Heart right ventricle (tissue), 16 donors: ENCODE results near the gene PTH2. TPM values are rescaled to one million over a fixed set of nuclear protein-coding genes. Genes with fewer than 3 reads are reported as not detected.

Source experiments
- ATAC-seq, 8 donors: fragments of 200-7000 bp; cut with Tn5 transposase; one replicate each; pipeline ENCODE4 v1.9.1; 2020; ENCODE audit warnings: mild to moderate bottlenecking in 8 of 8, moderate library complexity in 8 of 8, moderate number of reproducible peaks in 1 of 8
- DNase-seq, 2 donors: peaks; one replicate each; pipeline ENCODE4 v3.0.0-alpha.2; 2020
- H3K27ac ChIP-seq, 10 donors: fragments of 200-600 bp; sonication (generic) in 2 of 10; one replicate each; pipeline versions ENCODE4 v1.5.0 to v1.8.0; 2020 to 2022; ENCODE audit warnings: mild to moderate bottlenecking in 3 of 10
- H3K27me3 ChIP-seq, 7 donors: fragments of 200-600 bp; one replicate each; pipeline ENCODE4 v1.8.0; 2021 to 2022; ENCODE audit warnings: mild to moderate bottlenecking in 2 of 7
- H3K36me3 ChIP-seq, 9 donors: fragments of 200-600 bp; sonication (generic) in 1 of 9; one replicate each; pipeline versions ENCODE4 v1.5.0 to v1.8.0; 2020 to 2022; ENCODE audit warnings: mild to moderate bottlenecking in 2 of 9
- H3K4me1 ChIP-seq, 9 donors: fragments of 200-600 bp; sonication (generic) in 1 of 9; one replicate each; pipeline versions ENCODE4 v1.5.0 to v1.8.0; 2020 to 2022; ENCODE audit warnings: mild to moderate bottlenecking in 4 of 9
- H3K4me3 ChIP-seq, 10 donors: fragments of 200-600 bp; sonication (generic) in 2 of 10; one replicate each; pipeline versions ENCODE4 v1.5.0 to v1.8.0; 2020 to 2022; ENCODE audit warnings: mild to moderate bottlenecking in 7 of 10, moderate library complexity in 2 of 10
- H3K9me3 ChIP-seq, 11 donors: fragments of 200-600 bp in 10 of 11; sonication (generic) in 2 of 11; one replicate each; pipeline versions ENCODE4 v1.5.0 to v1.8.0; 2013 to 2022; ENCODE audit warnings: mild to moderate bottlenecking in 2 of 11, control low read depth in 1 of 11, moderate library complexity in 1 of 11
- WGBS, 2 donors: extraction: QIAGEN DNeasy Blood & Tissue Kit; methylation state at CpG; one replicate each; pipeline ENCODE4 v1.1.7; 2013; ENCODE audit warnings: inconsistent platforms in 1 of 2; 5-methylcytosine and 5-hydroxymethylcytosine counted together
- intact Hi-C, 10 donors: fragments of 100-400 bp; cut with DNase I; formaldehyde crosslinking; loops; one replicate each; pipeline versions ENCODE4 v1.11.1 to v1.14.2; 2022
- polyA plus RNA-seq, 2 donors: library from polyadenylated mRNA; stranded (reverse); fragments of 200-250 nt; gene quantifications; one replicate each; pipeline ENCODE4 v1.2.3, GENCODE V29; 2013
- total RNA-seq, 10 donors: library from RNA; stranded (reverse); fragmentation: NEBNext Ultra II Directional in 3 of 10; extraction: Animal tissue kit (Norgen Biotek cat#: 25700) in 3 of 10; gene quantifications; one replicate each; pipeline versions ENCODE4 v1.2.1 to v1.2.4, GENCODE V29; 2021 to 2023
- TF ChIP-seq, protein P1 (sequence below), 9 donors: fragments of 200-600 bp; sonication (generic) in 2 of 9; IDR thresholded peaks; one replicate each; pipeline versions ENCODE4 v1.5.0 to v1.8.0; 2021 to 2022; ENCODE audit warnings: antibody characterized with exemption in 9 of 9, mild to moderate bottlenecking in 5 of 9, moderate library complexity in 1 of 9
- donor health status: Arrhythmogenic right ventricular cardiomyopathy.
- donor health status: ischemic (EF 13 %, LVEDD 7.1; RV severe dilation, severe dysfunction).
- donor health status: healthy with polysubstance abuse.
- donor health status: DM: no; HTN: yes; CAD: no.
- donor health status: DM: no; HTN: no; CAD: no.
- donor health status: ischemic (EF 25% LVEDD 6.9; RV normal size, moderate dysfunction).
- donor health status: ischemic (EF 25% LVEDD 5.7; RV mildly dilated, moderate dysfunction).
- donor health status: healthy.
- donor health status: DM: yes; HTN: yes; CAD: no.
- donor health status: Ischemic cardiomyopathy.
- donor health status: ischemic (EF 35%, LVEDD 5.7; RV mildly dilated, moderate dysfunction).
- donor health status: nonischemic (EF 11% LVEDD 7.7; RV severe dilation, severe dysfunction).
- donor health status: DM: yes; HTN: yes; CAD: no.
- donor health status: PGD.
- donor health status: ischemic (EF 29% LVEDD 5.4; RV normal size, mild dysfunction).
- donor health status: nonischemic (EF 23%, LVEDD 6.1; RV moderate dilation, normal function).

The PTH2 gene
- total and polyA plus RNA-seq, 12 donors, result not detected

DNA sequence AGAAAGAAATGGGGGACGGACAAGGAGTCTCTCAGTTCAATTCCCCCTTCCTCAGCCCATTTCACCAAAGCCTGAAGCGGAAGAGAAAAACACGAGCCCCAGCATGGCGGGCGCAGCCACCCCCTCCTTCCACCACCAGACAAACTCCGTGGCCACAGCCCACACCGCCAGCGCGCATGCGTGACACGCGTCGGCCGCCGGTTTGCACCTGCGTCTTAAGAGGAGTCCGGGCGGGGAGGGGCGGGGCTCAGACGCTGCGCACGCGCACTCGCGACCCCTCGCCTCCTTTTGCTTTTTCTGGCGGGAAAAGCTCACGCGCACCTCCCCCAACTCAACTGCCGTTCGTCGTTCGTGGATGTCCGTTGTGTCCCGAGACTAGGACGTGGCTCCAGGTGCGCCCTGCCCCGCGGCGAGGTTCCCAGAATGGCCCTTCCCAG is 35.3 kb downstream of the PTH2 start, which contains the start of gene KASH5:
Gene KASH5, plus strand, starts transcription at position 314 of the 437 bp plus-strand sequence. CDS start 2,635 bp downstream, outside the sequence.
- Histone ChIP-seq H3K27me3 (peaks cover 0 to 32% (median 5%) of the 10 kb centered on the region in 7 donors), H3K4me1 (peaks cover 0 to 6% (median 0%) of the 10 kb centered on the region in 9 donors), H3K36me3 (no peaks in the 10 kb centered on the region), H3K27ac (no peak within 1 kb of the TSS), H3K9me3 (peaks cover 0 to 4% (median 0%) of the 10 kb centered on the region in 11 donors), H3K4me3 (peak within 1 kb of the TSS in 3 of 10 donors; percentile 17 to 34 (median 22))
- WGBS, 2 donors, result 39 to 55% methylated on average over 32 to 40 of the region's 40 CpGs
- intact Hi-C loops, result no loop called here
- peak; percentile 73 to 86 for DNase-seq
- TF ChIP-seq, protein P1, sequence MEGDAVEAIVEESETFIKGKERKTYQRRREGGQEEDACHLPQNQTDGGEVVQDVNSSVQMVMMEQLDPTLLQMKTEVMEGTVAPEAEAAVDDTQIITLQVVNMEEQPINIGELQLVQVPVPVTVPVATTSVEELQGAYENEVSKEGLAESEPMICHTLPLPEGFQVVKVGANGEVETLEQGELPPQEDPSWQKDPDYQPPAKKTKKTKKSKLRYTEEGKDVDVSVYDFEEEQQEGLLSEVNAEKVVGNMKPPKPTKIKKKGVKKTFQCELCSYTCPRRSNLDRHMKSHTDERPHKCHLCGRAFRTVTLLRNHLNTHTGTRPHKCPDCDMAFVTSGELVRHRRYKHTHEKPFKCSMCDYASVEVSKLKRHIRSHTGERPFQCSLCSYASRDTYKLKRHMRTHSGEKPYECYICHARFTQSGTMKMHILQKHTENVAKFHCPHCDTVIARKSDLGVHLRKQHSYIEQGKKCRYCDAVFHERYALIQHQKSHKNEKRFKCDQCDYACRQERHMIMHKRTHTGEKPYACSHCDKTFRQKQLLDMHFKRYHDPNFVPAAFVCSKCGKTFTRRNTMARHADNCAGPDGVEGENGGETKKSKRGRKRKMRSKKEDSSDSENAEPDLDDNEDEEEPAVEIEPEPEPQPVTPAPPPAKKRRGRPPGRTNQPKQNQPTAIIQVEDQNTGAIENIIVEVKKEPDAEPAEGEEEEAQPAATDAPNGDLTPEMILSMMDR (IDR thresholded peaks at IDR 0.05), result no peak
- ATAC-seq, result peak; percentile 48 to 91 (median 82)

DNA sequence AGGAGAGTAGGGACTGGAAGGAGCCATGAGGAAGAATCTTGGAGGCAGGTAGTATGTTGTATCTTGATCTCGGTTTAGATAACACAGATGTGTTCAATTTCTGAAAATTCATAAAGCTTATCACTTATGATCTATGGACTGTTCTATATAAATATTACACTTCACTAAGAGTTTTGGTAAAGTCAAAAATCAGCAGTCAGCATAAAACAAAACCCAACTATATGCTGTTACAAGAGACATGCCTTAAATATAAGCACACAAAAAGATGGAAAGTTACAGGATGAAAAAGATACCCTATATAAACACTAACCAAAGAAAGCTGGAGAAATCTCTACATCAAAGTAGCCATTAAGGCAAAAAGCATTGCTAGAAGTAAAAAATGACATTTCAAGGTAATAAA is 39.6 kb downstream of the PTH2 start:
- no peaks in the 10 kb centered on the region for H3K4me1 ChIP-seq

DNA sequence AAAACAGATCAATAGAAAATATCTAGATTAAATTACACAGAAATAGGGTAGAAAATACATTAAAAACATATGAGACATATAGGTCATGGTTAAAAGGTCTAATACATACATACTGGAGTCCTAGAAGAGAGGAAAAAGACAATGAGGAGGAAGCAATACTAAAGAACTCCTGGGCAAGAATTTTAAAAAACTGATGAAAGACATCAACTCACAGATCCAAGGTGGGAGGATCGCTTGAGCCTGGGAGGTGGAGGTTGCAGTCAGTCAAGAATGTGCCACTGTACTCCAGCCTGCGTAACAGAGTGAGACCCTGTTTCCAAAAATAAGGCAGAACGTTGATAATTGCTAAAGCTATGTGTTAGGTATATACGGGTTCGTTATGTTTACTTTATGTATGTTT is 40.6 kb downstream of the PTH2 start:
- TF ChIP-seq, protein P1 (IDR thresholded peaks at IDR 0.05), result no peak
- intact Hi-C loops, result no loop called here
- H3K4me3 ChIP-seq, result no peak overlapping the region
- DNase-seq, result no peak
- H3K4me1 ChIP-seq, result no peaks in the 10 kb centered on the region
- H3K9me3 ChIP-seq, result peaks cover 0 to 17% (median 10%) of the 10 kb centered on the region in 11 donors
- no peak overlapping the region for H3K27ac ChIP-seq
- no peaks in the 10 kb centered on the region for H3K36me3 ChIP-seq
- no peak for ATAC-seq
- peaks cover 0 to 6% (median 0%) of the 10 kb centered on the region in 7 donors for H3K27me3 ChIP-seq
- 90 to 93% methylated on average over 5 of the region's 5 CpGs for WGBS, 2 donors

More for the DNA sequence above, 39.6 kb downstream of the PTH2 start:
- Histone ChIP-seq H3K27ac (no peak overlapping the region), H3K36me3 (no peaks in the 10 kb centered on the region), H3K27me3 (peaks cover 0 to 14% (median 0%) of the 10 kb centered on the region in 7 donors), H3K4me3 (no peak overlapping the region), H3K9me3 (peaks cover 0 to 17% (median 10%) of the 10 kb centered on the region in 11 donors)
- ATAC-seq (no peak), DNase-seq (no peak)
- WGBS, 2 donors, result 42 to 92% methylated on average over 1 of the region's 1 CpG
- TF ChIP-seq, protein P1 (IDR thresholded peaks at IDR 0.05), result no peak
- intact Hi-C loops, result no loop called here

DNA sequence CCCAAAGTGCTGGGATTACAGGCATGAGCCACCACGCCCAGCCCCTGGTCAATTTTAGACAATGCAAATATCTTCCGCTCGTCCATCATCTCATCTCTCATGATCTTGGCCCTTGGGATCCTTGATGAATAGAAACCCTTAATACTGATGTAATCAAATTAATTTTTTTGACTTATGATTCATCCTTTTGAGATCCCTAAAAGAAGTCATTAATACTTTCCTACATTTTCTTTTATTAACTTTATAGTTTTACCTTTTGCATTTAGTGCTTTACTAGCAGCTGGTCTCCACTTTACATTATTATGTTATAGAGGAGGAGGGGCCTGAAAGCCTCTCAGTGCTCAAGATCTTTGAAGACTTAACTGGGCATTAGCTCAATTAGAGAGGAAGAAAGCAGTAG is 42.9 kb downstream of the PTH2 start:
- Histone ChIP-seq H3K4me3 (no peak overlapping the region), H3K9me3 (peaks cover 0 to 17% (median 10%) of the 10 kb centered on the region in 11 donors), H3K27ac (no peak overlapping the region), H3K27me3 (peaks cover 0 to 5% (median 0%) of the 10 kb centered on the region in 7 donors), H3K4me1 (no peaks in the 10 kb centered on the region), H3K36me3 (no peaks in the 10 kb centered on the region)
- no peak for ATAC-seq
- no peak for DNase-seq
- TF ChIP-seq, protein P1 (IDR thresholded peaks at IDR 0.05), result no peak
- WGBS, 2 donors, result 84 to 90% methylated on average over 3 of the region's 3 CpGs
- intact Hi-C loops, result no loop called here
